Measurements from ENCODE around the gene BACH2.
"Not testable (repeated sequence)": the region's sequence is repeated elsewhere in the genome, so short reads cannot be mapped to it uniquely, and the experiment has no call there.

Gene BACH2

GRCh38 chr6:89985751-89986493, 310.7 kb downstream of the BACH2 start:
- DNase-seq, result no peak

DNA sequence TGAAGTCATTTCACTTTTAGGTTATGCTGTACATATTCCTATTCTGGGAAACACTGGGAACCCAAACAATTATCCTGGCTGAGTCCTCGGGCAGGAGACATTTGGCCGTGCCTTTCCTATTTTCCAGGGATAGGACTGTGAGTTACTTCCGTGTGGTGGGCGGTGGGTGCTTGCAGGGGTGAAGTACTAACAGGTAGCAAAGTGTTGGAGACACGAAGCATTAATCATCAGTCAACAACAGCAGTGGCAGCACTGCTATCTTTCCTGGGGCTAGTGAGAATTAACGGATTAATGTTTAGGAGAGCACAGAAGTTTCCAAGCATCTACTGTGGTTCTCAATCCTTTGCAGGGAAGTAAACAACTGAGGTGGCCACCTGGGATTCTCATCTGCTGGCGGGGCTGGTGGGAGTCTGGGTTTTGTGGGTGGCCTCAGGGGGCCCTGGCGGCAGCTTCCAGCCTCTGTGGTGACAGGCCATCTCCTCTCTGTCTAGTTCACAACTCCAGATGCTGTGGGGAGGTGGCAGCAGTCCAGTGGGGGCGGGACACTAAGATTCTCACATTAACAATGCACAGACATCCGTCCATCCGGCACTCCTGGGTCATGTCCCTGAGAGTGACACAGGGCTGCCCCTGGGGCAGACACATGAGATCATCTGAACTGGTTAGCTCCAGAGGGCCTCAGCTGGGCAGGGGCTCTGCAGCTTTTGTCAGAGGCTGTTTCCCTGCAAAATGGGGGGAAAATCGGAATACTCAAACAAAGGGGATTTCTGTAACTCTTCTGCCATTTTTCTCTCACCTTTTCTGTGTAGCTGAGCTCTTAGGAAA, 311.5 kb downstream of the BACH2 start:
- peak; percentile 22 for DNase-seq

DNA sequence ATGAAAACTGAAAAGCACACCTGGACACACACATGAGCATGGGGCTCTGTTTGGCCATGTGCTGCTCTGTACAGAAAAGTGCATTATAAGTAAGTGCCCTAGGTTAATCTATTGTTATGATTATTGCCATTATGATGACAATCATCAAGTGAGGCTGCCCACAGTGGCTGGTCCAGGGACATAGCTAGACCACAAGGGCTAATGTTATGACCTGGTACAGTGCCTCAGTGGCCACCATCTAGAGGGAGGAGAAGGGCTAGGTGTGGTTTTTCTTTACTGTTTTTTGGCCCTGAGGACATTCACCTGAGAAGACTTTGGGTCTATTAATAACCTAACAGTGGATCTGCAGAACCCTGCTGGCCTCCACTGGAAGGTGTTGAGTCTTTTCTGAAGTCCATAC, 316.3 kb downstream of the BACH2 start:
- no peak for DNase-seq

DNA sequence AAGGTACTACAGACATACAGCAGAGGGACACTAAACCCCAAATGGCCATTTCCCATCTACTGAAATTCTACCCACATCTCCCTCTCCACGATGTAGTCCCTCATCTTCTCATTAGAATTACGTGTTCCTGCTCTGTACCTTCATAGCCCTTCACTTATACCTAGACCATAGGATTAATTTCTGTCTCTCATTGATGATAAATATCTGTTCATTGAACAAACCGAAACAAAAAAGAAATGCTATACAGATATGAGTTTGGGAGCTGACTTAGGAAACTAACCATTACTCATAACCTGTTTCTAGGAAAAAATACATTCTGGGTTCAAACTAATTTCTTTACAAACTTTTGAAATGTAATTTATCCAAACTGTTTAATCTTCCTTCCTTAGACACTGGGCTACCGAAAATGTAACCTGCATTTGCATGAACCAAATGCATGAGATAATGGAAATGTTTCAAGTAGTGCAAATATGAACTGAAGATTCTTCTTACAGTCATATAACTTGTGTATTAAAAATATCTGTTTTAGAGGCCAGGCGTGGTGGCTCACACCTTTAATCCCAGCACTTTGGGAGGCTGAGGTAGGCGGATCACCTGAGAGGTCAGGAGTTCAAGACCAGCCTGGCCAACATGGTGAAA, 317.0 kb downstream of the BACH2 start:
- DNase-seq, result no peak

DNA sequence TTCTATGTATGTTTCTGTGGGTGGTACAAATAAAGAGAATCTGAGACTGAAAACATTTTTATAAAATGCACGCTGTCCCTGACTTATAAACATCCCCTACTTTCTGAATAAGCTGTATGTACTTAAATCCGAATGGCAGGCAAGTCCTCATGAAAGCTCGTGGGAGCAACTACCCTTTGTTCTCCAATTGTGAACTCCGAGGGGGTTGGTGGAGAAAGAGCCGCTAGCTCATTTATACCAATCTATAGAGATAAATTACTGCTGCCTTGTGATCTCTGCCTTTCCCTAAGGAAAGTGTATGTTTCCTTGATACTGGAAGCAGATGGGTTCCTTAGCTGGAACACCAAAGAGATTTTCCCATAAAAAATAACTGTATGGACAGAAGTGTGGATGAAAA, 317.9 kb downstream of the BACH2 start:
- DNase-seq, result no peak

DNA sequence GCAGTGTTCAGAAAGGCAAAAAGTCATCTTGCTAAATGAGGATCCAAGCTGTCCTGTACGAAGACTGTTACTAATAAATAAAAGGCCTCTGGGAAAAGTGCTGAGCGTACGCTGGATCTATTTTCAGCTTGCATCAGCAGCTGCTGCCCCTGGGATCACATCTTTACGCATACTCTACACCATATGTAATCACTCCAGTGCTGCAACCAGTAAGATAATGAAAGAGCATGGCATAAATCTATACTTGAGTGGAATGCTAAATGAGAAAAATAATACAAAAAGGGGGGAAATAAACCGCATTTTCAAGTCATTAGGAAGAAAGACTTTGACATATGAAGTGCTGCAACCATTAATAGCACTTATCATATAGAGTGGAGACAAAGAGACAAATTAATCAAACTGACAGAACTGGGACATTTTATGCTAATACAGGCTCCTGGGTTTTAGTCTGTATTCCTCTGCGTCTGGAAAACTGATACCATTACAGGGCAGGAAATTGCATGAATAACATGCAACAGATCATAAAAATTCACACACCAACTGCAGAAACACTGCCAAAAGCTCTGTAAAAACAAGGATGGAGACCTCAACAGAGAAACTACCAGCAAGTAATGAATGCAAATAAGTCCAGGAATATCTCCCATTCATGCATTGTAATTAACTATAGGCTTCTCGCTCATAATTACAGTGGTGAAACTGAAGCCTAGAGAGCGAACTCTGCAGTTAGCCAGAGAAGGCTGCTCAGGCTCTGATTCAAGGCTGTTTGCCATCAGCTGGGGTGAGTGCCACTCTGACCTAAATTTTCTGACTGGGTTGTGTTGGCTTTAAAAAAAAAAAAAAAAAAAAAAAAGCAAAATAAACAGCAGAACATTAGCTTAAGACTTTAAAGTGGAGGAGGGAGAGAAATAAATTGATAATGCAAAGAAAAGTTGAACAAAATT, 318.6 kb downstream of the BACH2 start:
- DNase-seq, result peak; percentile 78

DNA sequence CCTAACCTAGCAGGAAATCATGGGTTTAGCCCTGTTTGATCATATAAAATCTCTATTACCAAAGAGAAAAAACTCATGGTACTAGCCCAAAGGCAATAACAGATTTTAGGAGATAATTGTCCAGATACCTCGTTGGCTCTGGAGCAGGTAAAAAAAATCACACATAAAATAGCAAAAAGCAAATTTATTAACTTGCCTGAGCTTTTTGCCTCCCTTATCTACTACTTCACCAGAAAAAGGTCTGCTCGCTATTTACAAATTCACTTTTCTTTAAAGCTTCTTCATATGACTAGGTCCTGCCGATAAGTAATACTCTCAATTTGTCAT, 320.0 kb downstream of the BACH2 start:
- no peak for DNase-seq

- DNase-seq, result peak; percentile 40
Measured at GRCh38 chr6:89975991-89976693, 320.5 kb downstream of the BACH2 start.

GRCh38 chr6:89975366-89975765, 321.3 kb downstream of the BACH2 start:
- no peak for DNase-seq

DNA sequence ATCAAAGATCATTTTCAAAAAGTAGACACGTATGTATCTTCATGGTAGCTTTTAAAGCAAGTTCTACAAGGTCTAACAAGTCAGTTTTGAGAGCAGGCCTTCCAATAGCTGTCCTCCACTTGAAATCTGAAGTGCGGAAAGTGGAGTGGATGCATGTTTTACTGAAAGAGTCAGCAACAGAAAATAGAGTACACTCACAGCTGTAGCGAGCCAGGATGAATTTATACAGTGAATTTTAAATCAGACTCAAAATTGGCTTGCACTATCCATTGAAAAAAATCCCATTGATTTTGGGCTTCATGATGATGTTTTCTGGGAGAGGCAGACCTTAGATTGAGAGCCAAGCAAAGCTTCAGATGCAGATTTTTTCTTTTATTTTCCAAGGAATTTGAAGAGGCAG, 321.8 kb downstream of the BACH2 start:
- peak; percentile 83 for DNase-seq

DNA sequence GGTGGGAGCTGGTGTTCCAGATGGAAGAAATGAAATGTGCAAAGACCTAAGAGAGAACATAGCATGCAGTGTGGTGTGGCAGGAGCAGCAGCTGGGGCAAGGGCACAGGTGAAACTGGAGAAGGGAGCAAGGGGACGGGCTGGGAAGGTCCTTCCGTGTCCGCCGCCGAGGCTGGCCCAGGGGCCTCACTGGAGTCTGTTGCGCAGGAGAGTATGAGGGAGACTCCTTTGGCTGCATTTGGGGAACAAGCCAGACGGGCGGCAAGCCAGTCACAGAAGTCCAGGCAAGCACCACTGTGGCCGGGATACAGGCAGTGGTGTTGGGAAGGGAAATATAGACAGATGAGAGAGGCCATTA, 324.6 kb downstream of the BACH2 start:
- no peak for DNase-seq

DNA sequence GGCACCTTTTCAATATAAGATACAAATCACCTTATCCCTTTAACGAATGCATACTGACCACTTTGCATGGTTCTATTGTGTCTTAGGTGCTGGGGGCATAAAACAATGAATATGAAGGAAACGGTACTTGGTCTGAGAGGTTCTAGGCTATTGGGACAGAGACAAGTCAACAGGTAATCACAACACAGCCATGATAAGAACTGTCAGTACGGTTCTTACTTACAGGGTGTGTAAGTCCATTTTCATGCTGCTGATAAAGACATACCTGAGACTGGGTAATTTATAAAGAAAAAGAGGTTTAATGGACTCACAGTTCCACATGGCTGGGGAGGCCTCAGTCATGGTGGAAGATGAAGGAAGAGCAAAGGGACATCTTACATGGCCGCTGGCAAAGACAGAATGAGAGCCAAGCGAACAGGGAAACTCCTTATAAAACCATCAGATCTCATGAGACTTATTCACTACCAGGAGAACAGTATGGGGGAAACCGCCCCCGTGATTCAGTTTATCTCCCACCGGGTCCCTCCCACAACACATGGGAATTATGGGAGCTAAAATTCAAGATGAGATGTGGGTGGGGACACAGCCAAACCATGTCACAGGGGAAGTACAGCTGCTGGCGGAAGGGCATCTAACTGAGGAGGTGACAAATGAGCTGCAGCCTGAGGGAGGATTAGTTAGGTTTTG, 325.2 kb downstream of the BACH2 start:
- DNase-seq, result not testable (repeated sequence)

- no peak for DNase-seq
Measured at GRCh38 chr6:89970609-89971337, 325.9 kb downstream of the BACH2 start.

DNA sequence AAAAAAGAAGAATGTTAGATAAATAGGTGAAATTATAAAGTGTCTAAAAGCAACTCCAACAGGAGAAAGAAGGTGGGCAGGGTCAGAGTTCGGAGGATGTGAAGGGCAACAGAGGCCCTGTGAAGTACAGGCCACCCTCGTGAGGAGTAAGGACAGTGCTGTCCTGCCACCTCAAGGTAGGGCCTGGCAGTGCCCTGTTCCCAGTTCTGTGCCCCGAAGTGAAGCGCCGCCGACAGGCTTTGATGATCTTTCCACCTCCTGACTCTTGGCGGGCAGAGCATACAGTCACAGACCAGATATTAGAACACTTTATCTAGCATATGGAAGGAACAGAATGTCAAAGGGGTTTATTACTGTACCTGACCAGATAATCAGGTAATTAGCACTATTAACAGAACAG, 326.6 kb downstream of the BACH2 start:
- no peak for DNase-seq

DNA sequence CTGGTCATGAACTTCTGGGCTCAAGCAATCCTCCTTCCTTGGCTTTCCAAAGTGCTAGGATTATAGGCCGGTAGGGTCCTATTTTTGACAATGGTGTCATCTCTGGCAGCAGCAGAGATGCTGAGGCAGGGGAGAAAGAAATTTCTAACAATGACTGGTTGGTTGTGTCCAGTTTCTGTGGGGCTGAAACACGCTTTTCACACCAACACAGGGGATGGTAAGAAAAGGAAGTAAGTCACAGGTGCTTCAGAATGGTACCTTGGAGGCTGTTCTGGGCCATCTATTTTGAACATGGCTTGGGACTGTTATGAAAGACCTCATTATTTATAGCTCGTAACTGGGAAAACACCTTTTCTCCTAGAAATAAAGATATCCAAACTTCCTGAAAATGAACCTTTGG, 329.7 kb downstream of the BACH2 start:
- no peak for DNase-seq

GRCh38 chr6:89966228-89966544, 330.5 kb downstream of the BACH2 start:
- DNase-seq, result no peak

GRCh38 chr6:89965441-89966227, 331.0 kb downstream of the BACH2 start:
- no peak for DNase-seq

DNA sequence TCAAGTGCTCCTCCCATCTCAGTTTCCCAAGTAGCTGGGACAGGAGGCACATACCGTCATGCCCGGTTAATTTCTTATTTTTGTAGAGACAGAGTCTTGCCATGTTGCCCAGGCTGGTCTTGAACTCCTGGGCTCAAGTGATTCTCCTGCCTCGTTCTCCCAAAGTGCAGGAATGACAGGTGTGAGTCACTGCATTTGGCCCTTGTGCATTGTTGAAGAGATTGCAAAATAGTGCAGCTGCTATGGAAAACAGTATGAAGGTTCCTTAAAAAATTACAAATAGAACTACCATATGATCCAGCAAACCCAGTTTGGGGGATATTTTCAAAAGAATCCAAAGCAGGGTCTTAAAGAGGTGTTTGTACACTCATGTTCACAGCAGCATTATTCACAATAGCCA, 333.3 kb downstream of the BACH2 start:
- no peak for DNase-seq

- no peak for DNase-seq
Measured at GRCh38 chr6:89961481-89961880, 335.2 kb downstream of the BACH2 start.

DNA sequence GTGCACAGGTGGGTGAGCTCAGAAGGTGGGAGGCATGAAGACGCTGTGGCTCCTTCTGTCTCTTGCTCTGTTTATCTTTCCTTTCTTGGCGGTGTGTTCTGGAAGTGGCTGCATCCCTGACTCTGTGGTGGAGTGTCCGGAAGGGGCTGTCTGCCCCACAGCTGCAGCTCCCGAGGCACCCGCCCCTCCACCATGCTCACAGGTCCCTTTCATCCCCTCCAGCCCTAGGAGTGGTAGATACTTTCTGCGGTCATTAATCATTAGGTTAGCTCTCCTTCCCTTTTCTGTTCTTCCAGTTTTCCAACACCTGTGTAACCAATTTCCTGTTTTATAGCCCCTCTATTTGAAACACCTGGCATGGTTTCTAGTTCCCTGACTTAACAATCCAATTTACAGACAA, 336.8 kb downstream of the BACH2 start:
- no peak for DNase-seq
